Measurements from ENCODE around the gene BAAT. TPM values are rescaled to one million over a fixed set of nuclear protein-coding genes. Genes with fewer than 3 reads are reported as not detected.

Gene BAAT
- total and polyA plus RNA-seq, 9 of the 15 experiments (the other 6 are each of a cell fraction or from before 2014, with no cell fraction given), result 0.17 to 0.76 (median 0.32) TPM

DNA sequence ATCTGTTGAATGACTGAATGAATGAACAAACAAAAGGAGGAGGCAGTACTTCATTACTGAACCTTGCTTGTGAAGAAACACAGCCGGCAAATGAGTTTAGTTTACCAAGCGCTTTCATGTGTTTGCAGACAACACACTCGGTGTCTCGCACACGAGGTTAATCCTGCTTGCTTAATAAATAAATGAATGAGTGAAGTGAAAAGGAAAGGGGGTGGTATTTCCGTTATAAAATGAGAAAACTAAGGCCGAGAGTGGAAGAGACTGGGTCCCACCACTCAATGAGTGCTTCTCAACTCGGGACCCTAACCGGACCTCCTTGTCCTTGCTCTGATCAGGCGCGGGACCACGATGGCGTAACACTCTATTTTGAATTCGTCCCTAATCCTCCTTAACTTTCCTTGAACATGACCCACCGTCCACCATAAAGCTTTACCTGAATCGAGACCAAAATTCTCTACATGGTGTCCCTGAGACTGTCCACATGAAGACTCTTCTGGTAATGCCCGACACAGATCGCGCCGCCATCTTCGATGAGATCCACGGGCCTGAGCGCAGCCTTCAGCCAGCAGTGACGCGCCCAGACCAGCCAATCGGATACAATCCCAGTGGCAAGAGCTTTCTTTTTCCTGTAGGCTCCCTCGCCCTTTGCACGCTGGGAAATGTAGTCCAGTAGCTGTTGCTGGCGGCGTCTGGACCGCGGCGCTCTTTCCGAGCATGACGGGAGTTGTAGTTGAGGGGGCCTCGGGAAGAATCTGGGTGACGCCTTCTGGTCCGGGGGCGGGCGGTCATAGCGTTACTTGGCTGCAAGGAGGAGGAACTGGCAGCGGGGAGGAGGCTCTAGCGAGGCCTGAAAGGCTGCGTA lies 13.5 kb upstream of the BAAT start, which contains the start of the genes MRPL50 and ZNF189 (continued):
- TF ChIP-seq HMG20B (CRISPR knock-in tag; IDR thresholded peaks at IDR 0.05) (no peak), NUFIP1 (IDR thresholded peaks at IDR 0.05; ENCODE audit: partially characterized antibody) (no peak), HDGF (IDR thresholded peaks at IDR 0.05) (no peak), KLF1 (tag; IDR thresholded peaks at IDR 0.05) (no peak), ETV1 (tag; conservative IDR thresholded peaks at IDR 0.05; ENCODE audit: low read depth) (no peak), RB1 (IDR thresholded peaks at IDR 0.05; ENCODE audit: low read depth) (no peak), TRIM24 (IDR thresholded peaks at IDR 0.05) (no peak), SRSF1 (IDR thresholded peaks at IDR 0.05; ENCODE audit: low read depth, low read length) (no peak), ZBTB8A (IDR thresholded peaks at IDR 0.05; ENCODE audit: partially characterized antibody) (no peak), ZBTB9 (CRISPR knock-in tag; IDR thresholded peaks at IDR 0.05) (no peak), JUND (IDR thresholded peaks at IDR 0.05; ENCODE audit: borderline replicate concordance, low read depth, low read length) (peak; percentile 73), JUND (tag; IDR thresholded peaks at IDR 0.05; ENCODE audit: borderline replicate concordance, low read depth, low read length) (no peak; the same call in 2 of the 3 replicates), ZNF165 (CRISPR knock-in tag; IDR thresholded peaks at IDR 0.05; ENCODE audit: borderline replicate concordance) (no peak), BRF1 (IDR thresholded peaks at IDR 0.05; ENCODE audit: borderline replicate concordance, extremely low read depth, insufficient read length) (no peak), CBX2 (IDR thresholded peaks at IDR 0.05; ENCODE audit: insufficient read depth, low read length, poor library complexity, severe bottlenecking) (no peak), STAT5A (IDR thresholded peaks at IDR 0.05; ENCODE audit: borderline replicate concordance, low read length) (no peak), ZNF239 (CRISPR knock-in tag; IDR thresholded peaks at IDR 0.05) (no peak), CREB5 (CRISPR knock-in tag; IDR thresholded peaks at IDR 0.05) (no peak), ZFP30 (CRISPR knock-in tag; IDR thresholded peaks at IDR 0.05; ENCODE audit: borderline replicate concordance) (no peak), ZNF282 (CRISPR knock-in tag; IDR thresholded peaks at IDR 0.05) (no peak), CHD4 (IDR thresholded peaks at IDR 0.05; ENCODE audit: insufficient read depth, insufficient replicate concordance, low read depth, low read length, poor library complexity, severe bottlenecking) (no peak), MEF2D (tag; conservative IDR thresholded peaks at IDR 0.05; ENCODE audit: low read depth) (no peak)
- TF ChIP-seq, protein P1, sequence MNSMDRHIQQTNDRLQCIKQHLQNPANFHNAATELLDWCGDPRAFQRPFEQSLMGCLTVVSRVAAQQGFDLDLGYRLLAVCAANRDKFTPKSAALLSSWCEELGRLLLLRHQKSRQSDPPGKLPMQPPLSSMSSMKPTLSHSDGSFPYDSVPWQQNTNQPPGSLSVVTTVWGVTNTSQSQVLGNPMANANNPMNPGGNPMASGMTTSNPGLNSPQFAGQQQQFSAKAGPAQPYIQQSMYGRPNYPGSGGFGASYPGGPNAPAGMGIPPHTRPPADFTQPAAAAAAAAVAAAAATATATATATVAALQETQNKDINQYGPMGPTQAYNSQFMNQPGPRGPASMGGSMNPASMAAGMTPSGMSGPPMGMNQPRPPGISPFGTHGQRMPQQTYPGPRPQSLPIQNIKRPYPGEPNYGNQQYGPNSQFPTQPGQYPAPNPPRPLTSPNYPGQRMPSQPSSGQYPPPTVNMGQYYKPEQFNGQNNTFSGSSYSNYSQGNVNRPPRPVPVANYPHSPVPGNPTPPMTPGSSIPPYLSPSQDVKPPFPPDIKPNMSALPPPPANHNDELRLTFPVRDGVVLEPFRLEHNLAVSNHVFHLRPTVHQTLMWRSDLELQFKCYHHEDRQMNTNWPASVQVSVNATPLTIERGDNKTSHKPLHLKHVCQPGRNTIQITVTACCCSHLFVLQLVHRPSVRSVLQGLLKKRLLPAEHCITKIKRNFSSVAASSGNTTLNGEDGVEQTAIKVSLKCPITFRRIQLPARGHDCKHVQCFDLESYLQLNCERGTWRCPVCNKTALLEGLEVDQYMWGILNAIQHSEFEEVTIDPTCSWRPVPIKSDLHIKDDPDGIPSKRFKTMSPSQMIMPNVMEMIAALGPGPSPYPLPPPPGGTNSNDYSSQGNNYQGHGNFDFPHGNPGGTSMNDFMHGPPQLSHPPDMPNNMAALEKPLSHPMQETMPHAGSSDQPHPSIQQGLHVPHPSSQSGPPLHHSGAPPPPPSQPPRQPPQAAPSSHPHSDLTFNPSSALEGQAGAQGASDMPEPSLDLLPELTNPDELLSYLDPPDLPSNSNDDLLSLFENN (IDR thresholded peaks at IDR 0.05; ENCODE audit: low read depth in 2 of 2, low read length in 2 of 2), result no peak

Measured in K562 (cell line).